ENCODE results near the gene GPR78. TPM values are rescaled to one million over a fixed set of nuclear protein-coding genes. Genes with fewer than 3 reads are reported as not detected.
"Not testable (repeated sequence)": the region's sequence is repeated elsewhere in the genome, so short reads cannot be mapped to it uniquely, and the experiment has no call there.

Gene GPR78
- polyA plus RNA-seq, 1 donor (not counting 4 experiments of a cell fraction or from before 2014, with no cell fraction given), result not detected

- Histone ChIP-seq H3K9me1 (ENCODE audit: control insufficient read depth, extremely low read depth, insufficient read depth, low read length) (no peaks in the 10 kb centered on the region), H3K4me3 (ENCODE audit: control insufficient read depth in 2 of 3, extremely low read depth in 1 of 3, insufficient read depth in 2 of 3, low read depth in 1 of 3, low read length in 3 of 3) (no peak overlapping the region), H4K20me1 (ENCODE audit: control insufficient read depth, extremely low read depth, insufficient read depth, low read length) (no peaks in the 10 kb centered on the region), H3K9me3 (ENCODE audit: control insufficient read depth, low read depth, low read length) (no peaks in the 10 kb centered on the region), H3K27ac (ENCODE audit: control insufficient read depth, insufficient read depth, low read length) (no peak overlapping the region), H3K79me2 (ENCODE audit: control insufficient read depth, insufficient read depth, low read length) (no peaks in the 10 kb centered on the region), H3K36me3 (ENCODE audit: control insufficient read depth in 2 of 2, extremely low read depth in 1 of 2, insufficient read depth in 2 of 2, low read length in 2 of 2) (no peaks in the 10 kb centered on the region), H3K4me1 (ENCODE audit: control insufficient read depth, extremely low read depth, insufficient read depth, low read length) (no peaks in the 10 kb centered on the region), H2AFZ (ENCODE audit: control insufficient read depth, low read length) (no peak overlapping the region), H3K27me3 (ENCODE audit: control insufficient read depth, extremely low read depth, insufficient read depth, low read length) (peaks cover 4% of the 10 kb centered on the region), H3K9ac (ENCODE audit: control insufficient read depth, extremely low read depth, insufficient read depth, low read length) (no peak overlapping the region), H3K4me2 (ENCODE audit: control insufficient read depth, extremely low read depth, insufficient read depth, low read depth, low read length) (no peak overlapping the region)
- TF ChIP-seq EZH2 (IDR thresholded peaks at IDR 0.05; ENCODE audit: low read length), result no peak
- TF ChIP-seq CTCF (optimal IDR thresholded peaks at IDR 0.05 in 1 of 3, IDR thresholded peaks at IDR 0.05 in 1 of 3, conservative IDR thresholded peaks at IDR 0.05 in 1 of 3; ENCODE audit: extremely low read depth in 1 of 3, insufficient read depth in 2 of 3, low read length in 3 of 3), result no peak
- dilution Hi-C loops (cut with MboI; ENCODE audit: extremely low pct_ligation_motif_present, low sequenced_read_pairs), result no loop called here
- DNase-seq (ENCODE audit: low read depth, low spot score), result no peak
- no peak for FAIRE-seq
These were observed 4.7 kb upstream of the GPR78 start for GRCh38 chr4:8575457-8575856.

- H3K4me2 ChIP-seq (ENCODE audit: control insufficient read depth, extremely low read depth, insufficient read depth, low read depth, low read length); H3K27ac ChIP-seq (ENCODE audit: control insufficient read depth, insufficient read depth, low read length); H3K4me3 ChIP-seq (ENCODE audit: control insufficient read depth in 2 of 3, extremely low read depth in 1 of 3, insufficient read depth in 2 of 3, low read depth in 1 of 3, low read length in 3 of 3); dilution Hi-C loops (cut with MboI; ENCODE audit: extremely low pct_ligation_motif_present, low sequenced_read_pairs); H3K9ac ChIP-seq (ENCODE audit: control insufficient read depth, extremely low read depth, insufficient read depth, low read length); H4K20me1 ChIP-seq (ENCODE audit: control insufficient read depth, extremely low read depth, insufficient read depth, low read length); H3K9me1 ChIP-seq (ENCODE audit: control insufficient read depth, extremely low read depth, insufficient read depth, low read length); H2AFZ ChIP-seq (ENCODE audit: control insufficient read depth, low read length); H3K27me3 ChIP-seq (ENCODE audit: control insufficient read depth, extremely low read depth, insufficient read depth, low read length); H3K9me3 ChIP-seq (ENCODE audit: control insufficient read depth, low read depth, low read length); H3K36me3 ChIP-seq (ENCODE audit: control insufficient read depth in 2 of 2, extremely low read depth in 1 of 2, insufficient read depth in 2 of 2, low read length in 2 of 2); DNase-seq (ENCODE audit: low read depth, low spot score); H3K79me2 ChIP-seq (ENCODE audit: control insufficient read depth, insufficient read depth, low read length); H3K4me1 ChIP-seq (ENCODE audit: control insufficient read depth, extremely low read depth, insufficient read depth, low read length); FAIRE-seq: not testable (repeated sequence)
These were observed 3.6 kb upstream of the GPR78 start for GRCh38 chr4:8576591-8576990.

GRCh38 chr4:8577046-8577445, 3.1 kb upstream of the GPR78 start:
- Histone ChIP-seq H3K9me1 (ENCODE audit: control insufficient read depth, extremely low read depth, insufficient read depth, low read length) (no peaks in the 10 kb centered on the region), H3K4me3 (ENCODE audit: control insufficient read depth in 2 of 3, extremely low read depth in 1 of 3, insufficient read depth in 2 of 3, low read depth in 1 of 3, low read length in 3 of 3) (no peak overlapping the region), H3K36me3 (ENCODE audit: control insufficient read depth in 2 of 2, extremely low read depth in 1 of 2, insufficient read depth in 2 of 2, low read length in 2 of 2) (no peaks in the 10 kb centered on the region), H3K4me1 (ENCODE audit: control insufficient read depth, extremely low read depth, insufficient read depth, low read length) (no peaks in the 10 kb centered on the region), H2AFZ (ENCODE audit: control insufficient read depth, low read length) (no peak overlapping the region), H3K27me3 (ENCODE audit: control insufficient read depth, extremely low read depth, insufficient read depth, low read length) (peaks cover 10% of the 10 kb centered on the region), H3K79me2 (ENCODE audit: control insufficient read depth, insufficient read depth, low read length) (no peaks in the 10 kb centered on the region), H4K20me1 (ENCODE audit: control insufficient read depth, extremely low read depth, insufficient read depth, low read length) (no peaks in the 10 kb centered on the region), H3K27ac (ENCODE audit: control insufficient read depth, insufficient read depth, low read length) (no peak overlapping the region), H3K4me2 (ENCODE audit: control insufficient read depth, extremely low read depth, insufficient read depth, low read depth, low read length) (no peak overlapping the region), H3K9ac (ENCODE audit: control insufficient read depth, extremely low read depth, insufficient read depth, low read length) (no peak overlapping the region), H3K9me3 (ENCODE audit: control insufficient read depth, low read depth, low read length) (no peaks in the 10 kb centered on the region)
- FAIRE-seq (no peak), DNase-seq (ENCODE audit: low read depth, low spot score) (no peak)
- TF ChIP-seq EZH2 (IDR thresholded peaks at IDR 0.05; ENCODE audit: low read length) (no peak), CTCF (optimal IDR thresholded peaks at IDR 0.05 in 1 of 3, IDR thresholded peaks at IDR 0.05 in 1 of 3, conservative IDR thresholded peaks at IDR 0.05 in 1 of 3; ENCODE audit: extremely low read depth in 1 of 3, insufficient read depth in 2 of 3, low read length in 3 of 3) (no peak)
- dilution Hi-C loops (cut with MboI; ENCODE audit: extremely low pct_ligation_motif_present, low sequenced_read_pairs), result no loop called here
